GM21825 (cell line): ENCODE data around the gene CALCA.
A peak's percentile ranks its signal among the peaks of the same experiment; 100 is the strongest.
"Not testable (repeated sequence)": the region's sequence is repeated elsewhere in the genome, so short reads cannot be mapped to it uniquely, and the experiment has no call there.

ENCODE experiments used
- ATAC-seq: cut with Tn5 transposase; IDR thresholded peaks from one replicate; pipeline ENCODE4 v1.9.1; 2021; ENCODE audit warnings: mild to moderate bottlenecking, moderate library complexity; ENCODE audit not compliant: unreplicated experiment

Gene CALCA

GRCh38 chr11:14971865-14972580 lies at the start of gene CALCA:
CALCA (minus strand) TSS chr11:14972351; CDS start chr11:14971192, 1,159 bp downstream.
- ATAC-seq, result no peak

- no peak for ATAC-seq
These were observed 44.0 kb upstream of the CALCA start for GRCh38 chr11:15016200-15016599.

- no peak for ATAC-seq
These were observed 39.7 kb upstream of the CALCA start for GRCh38 chr11:15011776-15012345.

- ATAC-seq, result no peak
These were observed 38.7 kb upstream of the CALCA start for GRCh38 chr11:15010865-15011264.

GRCh38 chr11:15006139-15006759 lies 34.1 kb upstream of the CALCA start:
- no peak for ATAC-seq

- ATAC-seq, result not testable (repeated sequence)
These were observed 16.0 kb upstream of the CALCA start for GRCh38 chr11:14988133-14988532.

GRCh38 chr11:14981507-14981906 lies 9.4 kb upstream of the CALCA start:
- ATAC-seq, result no peak

- no peak for ATAC-seq
These were observed 8.7 kb upstream of the CALCA start for GRCh38 chr11:14980854-14981253.

GRCh38 chr11:14977101-14977880 lies 5.1 kb upstream of the CALCA start:
- ATAC-seq, result no peak

GRCh38 chr11:14975252-14975587 lies 3.1 kb upstream of the CALCA start:
- no peak for ATAC-seq

- ATAC-seq, result peak; percentile 46
These were observed 2.5 kb upstream of the CALCA start for GRCh38 chr11:14974515-14975251.

- ATAC-seq, result no peak
These were observed 1.7 kb upstream of the CALCA start for GRCh38 chr11:14973621-14974514.

GRCh38 chr11:14972581-14973495 lies 687 bp upstream of the CALCA start:
- ATAC-seq, result no peak

- ATAC-seq, result no peak
These were observed 2.2 kb downstream of the CALCA start for GRCh38 chr11:14969901-14970323.

- no peak for ATAC-seq
These were observed 4.4 kb downstream of the CALCA start for GRCh38 chr11:14967581-14968243.

- ATAC-seq, result no peak
These were observed 16.0 kb downstream of the CALCA start for GRCh38 chr11:14956111-14956510.

- no peak for ATAC-seq
These were observed 17.6 kb downstream of the CALCA start for GRCh38 chr11:14954581-14954980.

- no peak for ATAC-seq
These were observed 18.2 kb downstream of the CALCA start for GRCh38 chr11:14953904-14954303.
